ENCODE results near the gene TBCD. TPM values are rescaled to one million over a fixed set of nuclear protein-coding genes. Genes with fewer than 3 reads are reported as not detected.

Gene TBCD
- polyA plus RNA-seq, 4 donors, result 54.4 to 90.7 (median 68.7) TPM

GRCh38 chr17:82843904-82844680, 92.2 kb downstream of the TBCD start:
- no peak for DNase-seq (ENCODE audit: low read depth in 4 of 4, low spot score in 3 of 4)

- no peak for DNase-seq (ENCODE audit: low read depth in 4 of 4, low spot score in 3 of 4)
Measured at GRCh38 chr17:82844796-82845162, 92.9 kb downstream of the TBCD start.

- no peak for DNase-seq (ENCODE audit: low read depth in 4 of 4, low spot score in 3 of 4)
Measured at GRCh38 chr17:82845163-82845807, 93.4 kb downstream of the TBCD start.

GRCh38 chr17:82846061-82846691, 94.3 kb downstream of the TBCD start:
- no peak for DNase-seq (ENCODE audit: low read depth in 4 of 4, low spot score in 3 of 4)

GRCh38 chr17:82848022-82848592, 96.2 kb downstream of the TBCD start:
- DNase-seq (ENCODE audit: low read depth in 4 of 4, low spot score in 3 of 4), result no peak

- DNase-seq (ENCODE audit: low read depth in 4 of 4, low spot score in 3 of 4), result no peak
Measured at GRCh38 chr17:82849076-82849945, 97.4 kb downstream of the TBCD start.

GRCh38 chr17:82851381-82851780, 99.5 kb downstream of the TBCD start:
- DNase-seq (ENCODE audit: low read depth in 4 of 4, low spot score in 3 of 4), result no peak

- DNase-seq (ENCODE audit: low read depth in 4 of 4, low spot score in 3 of 4), result no peak
Measured at GRCh38 chr17:82854226-82854625, 102.4 kb downstream of the TBCD start.

GRCh38 chr17:82856361-82856760, 104.5 kb downstream of the TBCD start:
- DNase-seq (ENCODE audit: low read depth in 4 of 4, low spot score in 3 of 4), result no peak

GRCh38 chr17:82858376-82859126, 106.7 kb downstream of the TBCD start:
- no peak for DNase-seq (ENCODE audit: low read depth in 4 of 4, low spot score in 3 of 4)

- DNase-seq (ENCODE audit: low read depth in 4 of 4, low spot score in 3 of 4), result peak in 1 of 4 donors; percentile 84
Measured at GRCh38 chr17:82859431-82860403, 107.9 kb downstream of the TBCD start.

GRCh38 chr17:82860606-82861392, 108.9 kb downstream of the TBCD start:
- DNase-seq (ENCODE audit: low read depth in 4 of 4, low spot score in 3 of 4), result no peak

- DNase-seq (ENCODE audit: low read depth in 4 of 4, low spot score in 3 of 4), result no peak
Measured at GRCh38 chr17:82861393-82861775, 109.5 kb downstream of the TBCD start.

GRCh38 chr17:82862191-82862590, 110.3 kb downstream of the TBCD start:
- no peak for DNase-seq (ENCODE audit: low read depth in 4 of 4, low spot score in 3 of 4)

GRCh38 chr17:82862737-82863382, 111.0 kb downstream of the TBCD start:
- DNase-seq (ENCODE audit: low read depth in 4 of 4, low spot score in 3 of 4), result no peak

- DNase-seq (ENCODE audit: low read depth in 4 of 4, low spot score in 3 of 4), result no peak
Measured at GRCh38 chr17:82863383-82863940, 111.6 kb downstream of the TBCD start.

All from left renal pelvis (tissue), 4 donors.